ENCODE results near the gene MARCHF3.
"Not testable (repeated sequence)": the region's sequence is repeated elsewhere in the genome, so short reads cannot be mapped to it uniquely, and the experiment has no call there.

Gene MARCHF3

DNA sequence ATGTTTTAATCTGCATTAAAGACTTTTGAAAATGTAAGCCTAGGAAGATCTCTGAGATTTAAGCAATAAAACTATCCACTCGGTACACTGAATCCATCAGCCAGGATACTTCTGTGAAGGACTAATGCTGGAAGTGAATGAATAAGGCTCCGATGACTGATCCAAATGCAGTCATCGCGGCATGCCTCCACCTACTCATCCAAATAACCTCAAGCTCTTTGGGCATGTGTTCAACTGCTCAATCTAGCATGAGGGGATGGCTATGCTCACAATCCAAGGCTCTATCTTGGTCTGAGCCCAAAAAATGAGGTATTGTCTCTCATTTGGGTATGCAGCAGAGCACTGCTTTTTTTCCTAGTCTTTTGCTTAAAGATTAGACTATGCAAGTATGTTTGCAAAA is 19.2 kb downstream of the MARCHF3 start:
- no peak for FAIRE-seq

DNA sequence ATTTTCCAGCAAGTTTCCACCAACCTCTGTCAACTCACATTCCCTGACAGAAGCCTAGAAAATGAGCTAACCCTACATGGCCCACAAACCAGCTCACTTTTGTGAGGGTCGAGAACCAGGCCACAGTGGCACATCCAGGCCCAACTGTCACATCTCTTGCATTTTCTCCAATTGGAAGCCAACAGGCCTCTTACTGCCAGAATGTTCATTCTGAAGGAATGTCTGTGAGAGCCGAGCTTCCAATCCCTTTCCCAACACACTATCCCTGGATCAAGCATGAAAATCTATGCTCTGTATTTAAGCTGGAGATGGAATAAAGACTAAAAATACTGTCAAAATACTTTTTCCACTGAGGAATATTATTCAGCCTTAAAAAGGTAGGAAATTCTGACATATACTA is 20.0 kb downstream of the MARCHF3 start:
- FAIRE-seq = no peak

DNA sequence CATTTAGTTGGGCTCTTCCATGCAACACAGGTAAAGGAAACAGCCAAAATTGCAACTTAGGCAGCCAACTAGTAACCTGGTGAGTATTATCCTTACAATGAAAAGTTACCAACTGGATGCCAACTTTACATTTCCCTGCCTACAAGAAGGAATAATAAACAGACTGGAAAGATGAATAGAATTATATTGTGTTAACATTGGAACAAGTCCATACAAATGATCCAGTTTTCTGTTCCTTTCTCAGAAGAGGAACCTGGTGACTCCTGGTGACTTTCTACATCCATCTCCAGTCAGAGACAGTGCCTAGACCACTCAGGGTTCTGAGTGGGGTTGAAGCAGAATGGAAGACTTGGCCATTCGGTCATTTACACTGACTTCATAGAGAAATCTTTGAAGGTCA is 20.6 kb downstream of the MARCHF3 start:
- FAIRE-seq = no peak

DNA sequence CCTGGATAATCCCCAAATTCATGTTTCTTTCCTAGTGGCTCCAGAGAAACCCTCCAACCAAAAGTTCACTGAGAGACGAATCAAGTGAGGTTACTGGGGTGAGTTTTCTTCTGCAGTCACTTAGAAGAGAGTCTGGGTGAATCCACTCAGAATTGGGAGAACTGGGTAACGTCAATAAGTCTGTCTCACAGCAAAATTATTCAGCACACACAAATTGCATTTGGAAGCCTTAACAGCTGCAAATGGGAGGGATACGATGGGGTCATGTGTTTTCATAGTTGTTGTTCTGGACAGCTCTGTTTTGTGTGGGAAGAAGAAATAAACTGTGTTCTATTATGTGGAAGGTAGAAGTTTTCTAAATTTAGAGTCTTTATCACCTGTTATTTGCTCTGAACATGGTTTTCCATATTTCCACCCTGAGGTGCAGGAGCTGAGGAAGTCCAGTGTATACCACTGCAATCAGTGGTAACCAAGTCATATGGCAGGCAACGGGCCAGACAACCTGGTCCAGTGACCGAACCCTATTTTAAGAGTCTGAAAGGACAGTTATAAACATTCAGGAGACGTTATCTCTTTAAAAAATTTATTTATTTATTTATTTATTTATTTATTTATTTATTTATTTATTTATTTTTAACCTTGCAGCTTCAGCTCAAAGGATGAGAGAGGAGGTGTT is 21.9 kb downstream of the MARCHF3 start:
- FAIRE-seq = no peak

DNA sequence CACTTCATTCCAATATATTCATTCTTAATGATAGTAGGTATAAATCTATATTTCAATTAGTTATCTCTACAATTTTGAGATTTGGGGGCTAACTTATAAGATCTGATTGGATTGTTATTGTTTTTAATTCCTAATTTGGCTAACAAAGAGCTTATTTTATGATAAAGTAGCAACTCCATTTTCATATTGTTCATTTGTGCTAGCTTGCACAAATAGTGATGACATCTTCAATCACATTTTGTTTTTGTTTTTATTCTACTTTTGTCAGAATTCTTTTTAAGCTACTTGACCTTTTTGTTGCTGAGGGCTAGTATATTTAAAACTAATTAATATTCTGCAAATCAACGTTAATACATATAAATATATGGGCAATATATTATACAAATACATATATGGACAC is 22.8 kb downstream of the MARCHF3 start:
- FAIRE-seq = no peak

DNA sequence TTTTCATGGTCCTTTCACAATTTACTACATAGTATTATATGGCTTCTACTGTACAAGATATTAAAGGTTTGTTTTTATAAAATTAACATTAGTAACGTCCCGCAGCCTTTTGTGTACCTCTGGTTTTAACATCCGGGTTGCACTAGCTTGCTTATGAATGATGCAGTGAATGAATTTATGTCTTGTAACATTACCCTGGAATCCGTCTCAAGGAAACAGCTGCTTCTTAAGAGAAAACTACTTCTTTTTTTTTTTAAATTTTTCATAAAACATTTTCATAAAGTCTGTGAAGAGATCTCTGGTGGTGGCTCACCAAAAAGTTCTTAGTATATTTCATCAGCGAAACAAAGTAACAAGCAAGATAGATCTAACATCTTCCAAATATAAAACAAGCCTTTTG is 23.6 kb downstream of the MARCHF3 start:
- no peak for FAIRE-seq

DNA sequence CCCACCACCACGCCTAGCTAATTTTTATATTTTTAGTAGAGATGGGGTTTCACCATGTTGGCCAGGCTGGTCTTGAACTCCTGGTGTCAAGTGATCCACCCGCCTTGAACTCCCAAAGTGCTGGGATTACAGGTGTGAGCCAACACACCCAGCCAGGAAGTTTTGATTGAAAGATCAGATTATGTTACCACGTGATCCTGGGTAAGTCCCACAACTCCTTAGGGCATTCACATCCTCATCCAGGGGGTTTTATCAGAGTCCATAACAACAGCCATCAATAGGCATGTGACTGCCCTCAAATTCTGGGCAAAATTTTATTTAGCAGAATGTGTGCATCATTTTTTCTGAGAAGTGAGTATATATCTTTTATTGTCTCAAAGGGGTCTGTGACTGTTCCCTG is 25.1 kb downstream of the MARCHF3 start:
- not testable (repeated sequence) for FAIRE-seq

DNA sequence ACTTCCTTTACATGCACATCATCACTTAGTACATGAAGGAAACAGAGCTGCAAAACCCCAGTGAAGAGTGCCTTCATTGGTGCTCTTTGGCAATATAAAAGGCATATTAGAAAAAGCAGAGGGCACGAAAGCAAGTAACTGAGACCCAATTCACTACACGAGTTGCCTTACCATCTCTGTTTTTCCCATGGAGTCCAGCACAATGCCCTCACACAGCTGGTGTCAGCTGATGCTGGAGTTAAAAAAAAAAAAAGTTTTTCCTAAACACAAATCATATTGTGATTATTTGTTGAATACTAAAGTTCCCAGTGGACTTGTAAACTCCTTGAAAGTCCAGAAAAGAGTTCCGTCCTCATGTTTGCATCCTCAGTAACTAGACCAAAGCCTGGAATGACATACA is 25.6 kb downstream of the MARCHF3 start:
- no peak for FAIRE-seq

DNA sequence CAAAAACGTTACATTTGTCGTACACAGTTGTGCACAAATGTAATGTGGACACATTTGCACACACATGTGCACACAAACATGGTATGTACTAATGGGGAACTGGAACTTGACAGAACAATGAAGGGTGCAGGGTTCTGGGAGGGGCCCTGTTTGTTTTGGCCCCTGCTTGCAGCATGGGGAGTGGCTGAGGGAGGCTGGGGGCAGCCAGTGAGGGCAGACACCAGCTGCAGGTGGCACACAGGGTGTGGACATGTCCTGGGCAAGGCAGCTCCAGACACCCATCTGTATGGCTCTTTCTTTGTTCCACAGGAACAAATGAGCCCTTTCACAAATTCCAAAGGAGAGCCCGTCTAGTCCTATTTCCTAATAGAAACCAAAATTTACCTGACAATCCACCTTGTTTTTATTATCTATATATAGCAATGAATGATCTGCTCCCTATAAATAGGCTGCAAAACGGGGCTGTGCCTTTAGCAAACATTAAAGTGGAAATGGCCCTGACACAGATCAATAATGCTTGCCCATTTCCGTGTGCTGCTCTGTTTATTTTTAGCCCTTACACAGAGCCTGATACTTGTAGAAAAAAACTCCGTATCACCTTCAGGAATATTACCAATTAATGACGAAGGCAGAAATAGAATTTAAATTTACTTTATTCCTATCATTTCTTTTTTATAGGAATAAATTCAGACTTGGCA is 26.4 kb downstream of the MARCHF3 start:
- FAIRE-seq = no peak

DNA sequence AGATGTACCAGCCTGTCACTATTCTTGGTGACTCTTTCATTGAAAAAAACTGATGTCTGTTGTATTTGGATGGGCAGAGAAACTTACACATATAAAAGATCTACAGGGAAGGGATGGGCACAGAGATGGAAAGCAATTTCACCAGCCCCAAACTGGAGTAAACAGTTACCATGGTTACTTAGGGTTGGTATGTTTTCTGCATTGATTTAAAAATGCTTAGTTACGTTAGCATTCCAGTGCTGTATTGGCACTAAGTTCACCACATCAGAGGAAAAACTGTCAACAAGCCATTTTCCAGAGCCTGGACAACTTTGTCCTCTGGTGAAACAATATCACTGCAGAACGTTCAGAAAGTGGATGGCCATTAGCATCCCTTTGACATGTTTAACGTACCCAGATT is 28.0 kb downstream of the MARCHF3 start:
- no peak for FAIRE-seq

DNA sequence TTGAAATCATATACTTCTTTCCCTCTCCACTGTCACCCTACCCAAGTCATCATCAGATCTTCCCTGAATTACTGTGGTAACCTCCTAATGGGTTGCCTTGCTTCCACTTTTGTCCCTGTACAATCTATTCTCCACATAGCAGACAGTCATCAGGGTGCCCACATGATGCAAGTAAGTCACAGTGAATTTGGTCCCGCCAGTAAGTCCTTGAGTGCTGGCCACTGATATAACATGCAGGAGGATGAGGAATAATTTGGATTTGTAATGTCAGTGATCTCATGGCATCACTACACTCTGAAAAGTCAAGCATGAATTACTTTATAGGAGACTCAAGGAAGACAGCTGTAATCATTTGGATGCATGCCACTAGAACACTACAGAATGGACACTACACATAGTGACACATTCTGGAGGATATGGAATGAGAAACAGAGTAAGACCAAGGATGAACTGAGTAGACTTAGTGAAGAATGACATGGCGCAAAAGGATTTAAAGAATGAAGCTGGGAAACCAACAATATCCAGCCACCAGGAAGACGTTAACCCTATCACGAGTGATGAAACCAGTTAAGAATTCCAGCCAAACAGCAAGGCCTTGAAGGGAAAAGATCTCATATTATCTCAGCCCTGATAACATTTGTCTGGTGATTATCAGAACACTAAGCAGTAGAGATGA is 28.6 kb downstream of the MARCHF3 start:
- no peak for FAIRE-seq

DNA sequence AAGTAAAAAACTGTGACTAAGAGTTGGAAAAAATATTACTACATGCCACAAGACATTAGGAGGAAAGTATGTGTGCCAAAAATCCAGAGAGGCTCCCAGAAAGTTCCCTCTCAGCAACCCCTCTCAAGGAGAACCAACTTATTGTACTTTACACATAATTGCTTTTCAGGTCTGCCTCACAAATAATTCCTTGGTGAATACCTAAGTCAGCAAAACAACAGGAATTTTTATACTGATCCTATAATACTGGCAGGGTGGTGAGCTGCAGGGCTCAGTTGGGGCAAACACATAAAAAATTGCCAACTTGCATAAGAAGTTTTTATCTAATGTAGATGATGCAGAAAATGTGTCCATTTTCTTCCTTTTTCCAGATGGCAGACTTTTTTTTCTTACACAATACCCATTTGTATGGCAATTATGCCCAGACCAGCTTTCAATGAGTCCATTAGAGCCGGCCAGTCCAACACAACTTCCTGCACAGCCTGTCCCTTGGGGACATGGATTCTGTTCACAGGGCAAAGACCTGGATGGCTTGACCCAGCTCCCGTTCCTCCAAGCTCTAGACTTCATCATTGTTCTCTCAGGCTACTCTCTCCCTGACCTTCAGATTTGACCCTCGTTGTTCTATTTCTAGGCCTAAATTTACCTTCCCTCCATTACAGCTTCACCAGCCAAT is 31.3 kb downstream of the MARCHF3 start:
- FAIRE-seq = no peak

DNA sequence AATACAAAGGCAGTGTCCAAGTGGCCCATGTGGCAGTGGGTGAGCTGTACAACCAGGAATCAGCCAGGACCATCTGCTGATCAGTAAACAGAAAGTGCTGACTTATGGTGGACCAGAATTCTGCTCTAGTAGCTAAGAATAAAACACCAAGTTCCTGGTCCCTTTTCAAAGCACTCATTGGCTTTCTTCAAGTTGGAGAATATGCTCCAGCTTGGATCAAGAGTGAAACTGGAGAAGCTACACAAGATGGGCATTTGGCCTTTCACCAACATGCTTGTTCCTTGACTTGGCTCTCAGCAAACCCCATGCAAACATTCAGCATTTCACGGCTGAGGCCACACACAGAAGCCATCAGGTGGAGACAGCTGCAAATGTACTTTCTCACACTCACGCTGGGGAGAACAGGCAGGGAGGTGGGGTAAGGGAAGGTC is 32.1 kb downstream of the MARCHF3 start:
- no peak for FAIRE-seq

DNA sequence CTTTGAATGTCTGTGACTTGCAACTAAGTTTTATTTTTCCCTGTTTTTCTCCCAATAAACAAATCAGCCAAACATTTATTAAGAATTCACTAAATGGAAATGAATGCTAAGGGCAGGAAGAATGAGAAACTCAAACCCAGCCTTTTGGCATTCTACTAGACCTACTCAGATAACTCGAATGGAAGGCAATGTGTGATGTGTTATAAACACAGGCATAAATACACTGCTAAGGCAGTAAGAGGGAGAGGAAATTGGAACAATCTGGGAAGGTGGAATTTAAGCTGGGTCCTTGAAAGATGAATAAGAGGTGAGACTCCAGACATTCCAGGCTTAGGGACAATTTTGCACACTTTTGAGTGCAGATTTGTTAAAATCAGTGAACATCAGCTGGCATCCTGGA is 34.7 kb downstream of the MARCHF3 start:
- FAIRE-seq = no peak

DNA sequence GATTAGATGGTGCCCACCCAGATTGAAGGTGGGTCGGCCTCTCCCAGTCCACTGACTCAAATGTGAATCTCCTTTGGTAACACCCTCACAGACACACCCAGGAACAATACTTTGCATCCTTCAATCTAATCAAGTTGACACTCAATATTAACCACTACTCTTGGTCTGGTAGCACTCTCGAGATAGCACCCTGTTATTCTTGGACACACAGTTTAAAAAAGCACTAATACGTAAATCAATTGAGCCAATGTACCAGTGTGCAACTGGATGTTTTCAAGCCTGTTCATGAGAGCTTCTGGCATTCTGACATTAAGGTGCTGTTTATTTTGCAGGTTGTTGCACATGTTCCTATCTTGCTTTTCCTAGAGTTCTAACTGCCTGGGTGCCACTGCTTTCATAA is 35.3 kb downstream of the MARCHF3 start:
- FAIRE-seq = no peak

DNA sequence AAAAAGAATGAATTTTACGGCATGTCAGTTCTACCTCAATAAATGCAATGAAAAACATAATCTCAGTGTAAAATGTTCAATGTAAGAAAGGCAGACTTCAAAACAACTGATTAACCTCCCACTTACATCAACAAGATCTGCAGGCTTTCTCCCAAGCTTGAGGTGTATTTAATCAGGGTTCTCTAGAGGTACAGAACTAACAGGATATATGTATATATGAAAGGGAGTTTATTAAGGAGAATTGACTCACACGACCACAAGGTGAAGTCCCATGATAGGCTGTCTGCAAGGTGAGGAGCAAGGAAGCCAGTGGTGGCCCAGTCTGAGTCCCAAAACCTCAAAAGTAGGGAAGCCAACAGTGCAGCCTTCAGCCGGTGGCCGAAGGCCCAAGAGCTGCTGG is 35.9 kb downstream of the MARCHF3 start:
- FAIRE-seq = no peak

DNA sequence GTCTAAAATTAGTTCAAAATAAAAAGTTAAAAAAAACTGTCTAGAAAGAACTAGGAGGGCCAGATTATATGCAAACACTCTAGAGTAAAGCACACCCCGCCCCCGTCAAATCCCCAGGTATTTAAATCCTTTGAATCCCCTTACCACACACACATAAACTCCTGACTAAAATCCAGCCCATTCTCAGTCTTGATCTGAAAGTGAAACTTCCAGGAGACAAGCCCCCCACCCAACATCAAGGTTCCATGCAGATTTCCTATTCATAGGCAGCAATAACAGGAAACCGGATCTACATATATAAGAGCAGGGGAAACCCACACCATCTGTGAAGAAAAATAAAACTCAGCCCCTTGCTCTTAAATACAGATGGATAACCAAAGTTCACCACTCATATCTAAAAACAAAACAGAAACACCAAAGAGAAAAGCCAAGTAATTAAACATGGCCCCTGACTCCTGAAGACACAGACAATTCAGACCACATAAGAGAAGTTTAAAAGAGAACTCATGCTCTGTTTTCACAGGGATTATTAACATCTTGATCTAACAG is 42.3 kb downstream of the MARCHF3 start:
- FAIRE-seq = no peak

DNA sequence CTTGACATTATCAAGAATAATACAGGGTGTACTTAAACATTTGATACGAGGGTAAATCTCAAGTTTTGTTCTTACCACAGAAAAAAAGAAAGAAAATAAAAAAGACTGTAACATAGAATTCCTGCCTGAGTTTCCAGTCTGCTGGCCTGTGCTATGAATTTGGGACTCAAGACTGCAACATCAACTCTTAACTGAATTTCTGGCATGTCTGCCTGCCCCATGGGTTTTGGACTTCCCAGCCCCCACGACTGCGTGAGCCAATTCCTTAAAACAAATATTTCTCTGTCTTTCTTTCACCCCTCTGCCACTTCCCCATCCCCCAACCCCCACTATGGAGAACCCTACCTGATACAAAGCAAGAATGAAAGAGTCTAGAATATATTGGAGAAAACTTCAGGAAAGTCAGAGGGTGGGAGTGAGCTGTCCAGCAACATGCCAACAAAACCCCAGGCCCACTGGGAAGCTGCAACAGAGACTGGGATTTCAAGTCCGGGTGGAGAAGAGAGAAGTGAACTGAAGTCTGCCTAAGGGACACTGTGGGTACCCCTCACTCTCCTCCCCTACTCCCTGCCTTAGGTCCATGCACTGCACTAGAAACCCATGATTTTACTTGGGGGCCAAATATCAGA is 43.0 kb downstream of the MARCHF3 start:
- FAIRE-seq = no peak

DNA sequence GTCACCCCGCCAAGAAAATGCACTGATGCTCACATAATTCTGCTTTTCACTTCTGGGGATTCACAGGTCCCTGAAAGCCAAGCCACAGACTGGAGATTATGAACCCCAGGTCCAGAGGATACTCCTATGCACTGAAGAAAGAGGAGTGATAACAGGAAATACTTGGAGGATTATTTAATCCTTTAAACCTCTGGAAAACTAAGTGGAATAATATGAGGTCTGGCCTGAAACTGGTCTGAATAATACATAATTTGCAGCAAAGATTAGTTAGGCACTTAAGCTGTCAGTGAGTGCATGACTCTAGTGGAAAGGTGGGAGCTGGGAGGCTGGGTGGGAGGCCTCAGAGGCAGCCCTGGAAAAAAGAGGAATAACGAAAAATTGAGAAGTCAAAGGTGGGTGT is 45.7 kb downstream of the MARCHF3 start:
- no peak for FAIRE-seq

DNA sequence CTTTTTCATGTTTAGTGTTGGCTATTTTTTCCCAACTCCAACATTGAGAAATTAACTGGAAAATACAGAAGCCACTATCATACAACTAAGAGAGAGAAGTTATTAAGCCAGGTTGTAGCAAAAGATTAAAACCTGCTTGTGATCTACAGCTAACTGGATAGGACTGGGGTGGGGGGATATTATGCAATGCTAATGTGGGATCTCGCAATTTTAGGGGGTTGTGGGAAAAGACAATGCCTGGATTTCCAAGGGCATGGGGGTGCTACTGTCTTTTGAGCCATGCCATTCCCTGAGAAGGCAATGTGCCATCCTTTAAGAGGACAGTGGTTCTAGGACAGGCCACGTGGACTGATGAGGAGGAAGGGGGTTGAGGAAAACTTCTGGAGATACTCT is 46.5 kb downstream of the MARCHF3 start:
- no peak for FAIRE-seq

DNA sequence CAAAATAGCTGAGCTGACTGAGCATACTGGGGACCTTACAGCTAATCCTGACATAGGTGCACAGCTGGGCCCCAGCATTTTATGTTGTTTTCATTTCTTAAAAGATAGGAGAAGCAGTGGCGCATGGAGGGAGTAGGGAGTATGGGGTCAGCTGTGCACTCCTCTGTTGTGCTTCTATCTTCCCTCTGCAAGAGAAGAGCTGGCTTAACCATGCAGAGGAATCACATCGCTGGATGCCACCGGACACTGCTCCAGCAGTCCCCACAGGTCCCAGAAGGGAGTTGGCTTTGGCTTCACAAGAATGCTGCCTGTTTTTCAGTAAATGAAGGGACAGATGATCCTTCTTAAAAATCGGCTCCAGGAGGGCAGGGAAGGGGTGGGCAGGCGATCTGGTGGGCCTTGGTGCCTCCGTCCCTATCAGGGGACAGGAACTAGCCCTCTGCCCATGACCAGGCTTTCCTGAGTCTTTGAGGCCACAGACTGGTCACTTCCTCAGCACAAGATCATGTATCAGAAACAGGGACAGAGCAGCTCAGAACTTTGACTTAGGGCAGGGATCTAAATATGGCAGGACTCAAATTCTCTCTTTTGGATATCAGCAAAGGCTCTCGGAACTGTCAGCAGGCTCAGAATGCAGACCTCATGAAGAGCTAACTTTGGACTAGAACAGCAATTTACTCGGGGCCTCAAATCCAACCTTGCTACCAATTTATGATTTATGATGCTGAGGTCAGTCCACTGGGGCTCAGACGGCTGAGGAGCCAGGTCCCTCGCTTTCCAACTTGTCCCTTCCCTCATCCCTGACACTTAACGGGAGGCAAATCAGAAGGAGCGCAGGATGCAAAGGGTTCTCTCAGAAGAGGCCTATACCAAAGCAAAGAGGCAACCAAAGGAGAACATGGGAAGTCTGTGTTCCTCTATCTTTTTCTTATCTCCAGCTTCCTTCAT is 47.2 kb downstream of the MARCHF3 start:
- no peak for FAIRE-seq

DNA sequence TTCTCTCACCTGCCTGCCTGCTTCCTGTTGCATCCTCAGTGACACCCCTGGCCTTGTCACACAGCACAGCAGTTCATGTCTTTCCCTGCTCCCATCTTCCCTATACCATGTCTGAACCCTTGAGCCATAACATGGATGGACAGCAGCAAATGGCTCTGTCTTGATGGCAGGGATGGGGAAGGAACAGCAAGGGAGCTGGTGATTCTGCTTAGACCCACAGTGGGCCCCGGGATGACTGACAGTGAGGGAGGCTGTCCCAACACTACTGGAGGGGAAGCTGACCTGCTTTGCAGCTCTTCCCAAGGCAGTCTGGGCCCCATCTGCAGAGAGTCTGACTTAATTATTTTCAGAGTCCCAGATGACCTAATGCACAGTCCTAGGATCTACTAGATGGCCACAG is 48.2 kb downstream of the MARCHF3 start:
- no peak for FAIRE-seq

Data from TTC549 (cell line).